ENCODE results near the gene STOML3.

The STOML3 gene

DNA sequence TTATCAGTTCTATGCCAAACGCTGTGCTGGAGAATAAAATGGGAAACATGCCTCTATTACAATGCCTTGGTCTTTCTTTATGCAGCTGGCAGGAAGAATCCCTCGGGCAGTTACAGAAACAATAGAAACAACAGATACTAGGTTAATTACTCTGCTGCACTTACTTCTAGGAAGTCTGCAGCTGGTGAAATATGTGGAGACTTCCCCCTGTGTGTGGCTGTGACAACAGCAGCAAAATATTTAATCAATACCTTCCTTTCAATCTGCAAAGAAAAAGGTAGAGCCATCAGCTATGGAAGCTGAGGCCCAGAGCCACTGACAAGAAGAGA lies 9.9 kb downstream of the STOML3 start:
- DNase-seq = no peak

DNA sequence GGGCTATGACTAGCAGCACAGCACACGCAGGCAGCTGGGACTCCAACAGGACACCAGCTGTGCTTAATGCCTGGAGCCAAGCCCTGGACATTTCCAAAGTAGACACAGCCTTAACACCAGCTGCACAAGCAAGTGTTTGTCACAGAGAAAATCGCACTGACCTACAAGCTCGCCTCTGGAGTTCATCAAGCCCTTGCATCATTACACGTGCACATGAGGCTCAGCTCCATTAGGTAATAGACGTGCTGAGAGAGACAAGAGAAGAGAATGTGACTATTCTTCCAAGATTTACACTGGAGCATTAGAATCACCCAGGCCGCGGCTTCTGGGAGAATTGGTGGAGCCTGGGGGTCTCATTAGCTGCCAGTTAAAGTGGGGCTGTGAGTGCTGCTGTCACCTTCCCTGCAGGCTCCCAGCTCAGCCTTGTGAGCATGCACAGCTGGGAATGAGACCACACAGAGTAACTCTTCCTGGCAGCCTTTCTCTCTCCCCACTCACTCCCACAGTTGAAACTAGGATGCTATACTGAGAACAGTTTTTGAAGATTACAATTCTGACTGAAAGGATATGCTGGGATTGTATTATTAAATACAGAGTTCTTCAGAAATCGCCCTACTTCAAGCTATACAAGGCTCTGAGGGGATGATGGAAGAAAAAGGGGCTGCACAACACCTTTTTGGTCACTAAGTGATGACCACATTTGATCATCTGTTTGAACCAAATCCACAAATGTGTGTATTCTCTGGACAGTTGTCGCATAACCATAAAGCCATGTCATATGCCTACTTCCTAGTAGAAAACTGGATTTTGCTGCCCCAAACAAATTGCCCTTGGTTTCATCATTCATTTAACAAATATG lies 10.5 kb downstream of the STOML3 start:
- no peak for DNase-seq

DNA sequence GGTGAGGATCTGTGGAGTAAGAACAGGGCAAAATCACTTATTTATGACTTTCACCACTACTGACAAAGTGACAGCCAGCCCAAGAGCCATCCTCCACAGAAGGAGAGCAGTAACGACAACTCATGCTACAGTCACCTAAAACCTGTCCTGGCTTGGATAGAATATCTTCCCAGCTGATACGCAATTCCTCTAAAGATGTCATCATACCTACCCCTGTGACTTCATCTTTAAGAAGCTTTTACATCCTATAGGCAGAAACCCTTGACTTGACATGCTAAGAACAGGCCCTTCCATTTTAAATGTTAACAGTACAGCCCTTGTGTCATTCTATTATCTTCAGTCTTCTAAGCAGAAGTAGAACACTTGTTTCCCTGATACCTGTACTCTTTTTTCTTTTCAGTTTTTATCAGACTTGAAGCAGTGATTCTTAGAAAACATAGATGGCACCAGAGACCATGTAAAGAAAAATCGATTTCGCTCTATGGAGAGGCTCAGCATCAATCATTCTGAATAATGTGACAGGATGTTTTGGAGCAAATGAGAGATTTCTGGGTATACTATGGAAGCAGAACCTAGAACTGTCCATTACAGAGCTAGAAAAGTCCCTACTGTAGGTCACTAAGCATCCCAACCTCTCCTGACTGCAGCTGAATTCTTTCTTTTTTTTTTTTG lies 20.1 kb downstream of the STOML3 start:
- DNase-seq = no peak

DNA sequence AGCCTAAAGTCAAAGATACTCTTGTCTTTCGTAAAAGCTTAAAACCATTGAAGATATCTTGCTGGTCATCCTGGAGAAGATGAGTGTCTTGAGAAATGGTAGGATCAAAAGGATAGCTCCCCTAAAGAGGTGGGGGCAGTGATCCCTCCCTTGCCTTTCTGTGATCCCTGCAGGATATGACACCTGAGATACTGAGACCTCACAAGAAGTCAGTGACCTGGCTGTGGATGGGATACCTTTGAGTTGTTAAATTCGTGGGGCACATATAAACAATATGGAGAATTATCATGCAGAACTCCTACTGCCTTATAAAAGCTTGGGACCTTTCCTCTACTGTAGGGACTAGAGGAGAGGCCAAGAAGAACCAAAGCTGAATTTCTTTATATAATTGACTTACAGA lies 21.4 kb downstream of the STOML3 start:
- DNase-seq = no peak

DNA sequence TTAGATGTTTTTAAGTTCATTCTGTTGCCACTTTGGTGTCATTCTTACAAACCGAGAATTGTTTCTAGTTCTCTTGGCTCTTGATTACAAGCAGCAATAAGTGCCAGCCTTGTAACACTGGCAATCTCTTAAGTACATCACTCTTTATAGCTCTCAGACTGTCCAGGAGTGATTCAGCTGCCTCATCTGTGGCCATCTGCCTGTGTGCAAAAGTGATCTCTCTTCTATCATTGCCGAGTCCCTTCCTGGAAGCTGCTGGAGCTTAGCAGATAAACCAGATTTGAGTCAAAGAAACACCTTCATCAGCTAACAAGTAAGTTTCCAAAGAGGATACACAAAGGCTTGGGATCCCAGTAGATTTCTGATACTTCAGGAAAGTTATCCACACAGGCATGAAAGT lies 23.2 kb downstream of the STOML3 start:
- no peak for DNase-seq

DNA sequence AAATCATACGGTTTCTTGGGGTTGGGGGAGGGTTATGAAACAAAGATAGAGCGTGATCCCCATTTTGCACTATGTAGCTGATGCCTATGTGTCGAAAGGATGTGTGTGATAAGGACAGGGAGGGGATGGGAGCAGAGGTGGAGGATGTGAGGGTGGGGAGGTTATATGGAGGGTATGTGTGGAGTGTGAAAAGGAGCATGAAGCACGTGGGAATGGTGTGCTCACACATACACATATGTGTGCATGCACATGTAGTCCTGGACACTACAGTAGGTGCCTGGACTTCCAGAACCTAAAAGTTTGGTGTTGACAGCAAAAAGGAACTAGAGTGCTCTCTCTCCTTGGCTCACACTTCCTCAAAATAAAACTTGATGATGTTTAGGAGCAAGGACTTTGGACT lies 25.4 kb downstream of the STOML3 start:
- no peak for DNase-seq

DNA sequence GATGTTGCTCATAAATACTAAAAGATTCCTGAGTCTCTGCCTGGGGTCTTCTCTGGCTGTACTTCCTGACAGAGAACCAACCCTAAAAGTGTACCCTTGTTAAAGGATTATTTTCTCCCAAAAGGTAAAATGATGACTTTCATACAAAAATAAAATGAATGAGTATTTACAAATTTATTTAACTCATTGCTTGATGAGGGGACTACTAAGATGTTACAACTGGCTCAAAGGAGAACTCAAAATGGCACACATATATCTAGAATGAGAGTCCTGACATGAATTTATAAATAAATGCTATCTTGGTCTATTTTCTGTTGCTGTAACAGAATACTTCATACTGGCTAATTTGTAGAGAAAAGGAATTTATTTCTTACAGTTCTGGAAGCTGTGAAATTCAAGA lies 30.5 kb downstream of the STOML3 start:
- no peak for DNase-seq

DNA sequence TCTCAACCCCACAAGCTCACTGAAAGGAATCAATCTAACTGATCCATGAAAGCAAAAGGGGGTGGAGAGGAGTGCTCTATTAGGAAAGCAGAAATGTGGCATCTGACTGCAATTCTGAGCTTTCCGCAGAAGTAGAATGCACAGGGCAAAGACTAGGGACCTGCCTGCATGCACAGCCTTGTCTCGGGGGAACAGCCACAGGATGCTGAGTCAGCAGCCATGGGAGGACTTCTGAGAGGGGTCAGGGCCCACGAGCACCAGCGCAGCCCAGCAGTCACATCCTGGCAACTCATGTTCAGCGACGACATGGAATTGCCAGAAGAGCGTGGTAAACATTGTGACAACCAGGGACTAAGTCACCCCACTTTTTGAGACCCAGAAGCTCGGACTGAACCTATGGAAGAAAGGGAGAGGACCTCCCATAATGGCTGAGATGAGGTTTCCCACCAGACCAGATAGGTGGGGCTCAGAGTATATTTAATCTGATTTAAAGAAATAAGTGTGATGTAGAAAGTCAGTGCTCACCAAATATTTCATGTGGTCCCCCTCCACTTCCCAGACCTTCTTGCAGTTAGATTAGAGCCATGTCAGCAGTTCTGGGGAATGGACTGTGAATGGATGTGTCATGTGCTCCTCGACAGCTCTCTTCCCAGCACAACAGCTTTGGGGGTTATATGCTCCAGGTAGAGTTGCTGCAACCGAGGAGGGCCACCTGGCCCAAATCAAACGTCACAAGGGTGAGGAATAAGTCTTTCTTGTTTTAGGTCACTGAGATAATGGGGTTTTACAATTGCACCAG lies 32.6 kb downstream of the STOML3 start:
- DNase-seq = no peak

DNA sequence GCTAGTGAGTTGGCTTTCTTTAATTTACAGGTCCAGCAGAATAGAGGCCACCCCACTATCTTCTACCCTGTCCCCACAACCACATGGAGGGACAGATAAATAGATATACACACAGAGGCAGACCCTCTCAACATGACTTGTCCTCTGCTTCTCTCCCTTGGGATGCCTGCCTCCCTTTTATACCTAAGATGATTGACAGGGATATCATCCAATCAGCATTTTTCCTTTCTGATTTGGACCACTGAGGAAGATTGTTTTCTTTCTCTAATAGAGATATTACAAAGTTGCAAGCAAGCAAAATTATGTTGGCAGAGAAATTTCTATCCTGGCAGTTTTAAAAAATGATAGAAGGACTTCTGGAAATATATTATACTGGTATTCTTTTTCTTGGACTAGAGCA lies 35.8 kb downstream of the STOML3 start:
- no peak for DNase-seq

DNA sequence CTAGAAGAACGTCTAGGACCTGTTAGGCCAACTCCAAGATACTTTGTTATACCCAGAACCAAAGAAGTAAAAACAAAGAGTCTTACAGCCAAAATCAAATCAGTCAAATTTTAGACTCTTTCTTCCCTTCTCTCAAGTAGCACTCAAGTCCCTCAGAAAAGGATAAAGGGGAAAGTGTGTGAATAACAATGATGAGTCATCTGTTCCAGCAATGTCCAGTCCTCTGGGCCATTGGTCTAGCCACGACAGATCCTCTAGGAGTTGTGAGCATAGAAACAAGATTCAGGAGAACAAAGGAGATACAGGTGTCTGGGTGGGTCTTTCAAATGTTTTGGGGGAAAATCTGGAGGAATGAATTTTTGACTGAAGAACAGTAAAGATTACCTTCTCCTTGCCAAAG lies 36.3 kb downstream of the STOML3 start:
- DNase-seq = no peak

DNA sequence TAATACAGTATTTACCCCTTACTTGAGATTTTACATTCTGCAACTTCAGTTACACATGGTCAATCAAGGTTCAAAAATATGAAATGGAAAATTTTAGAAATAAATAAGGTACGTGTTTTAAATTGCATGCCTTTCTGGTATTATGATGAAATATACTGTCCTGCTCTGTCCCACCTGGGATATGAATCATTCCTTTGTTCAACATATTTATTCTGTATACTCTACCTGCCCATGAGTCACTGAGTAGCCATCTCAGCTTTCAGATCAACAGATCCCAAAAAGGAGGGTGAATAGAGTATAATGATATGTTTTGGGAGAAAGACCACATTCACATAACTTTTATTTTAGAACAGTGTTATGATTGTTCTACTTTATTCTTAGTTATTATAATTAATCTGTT lies 37.8 kb downstream of the STOML3 start:
- no peak for DNase-seq

DNA sequence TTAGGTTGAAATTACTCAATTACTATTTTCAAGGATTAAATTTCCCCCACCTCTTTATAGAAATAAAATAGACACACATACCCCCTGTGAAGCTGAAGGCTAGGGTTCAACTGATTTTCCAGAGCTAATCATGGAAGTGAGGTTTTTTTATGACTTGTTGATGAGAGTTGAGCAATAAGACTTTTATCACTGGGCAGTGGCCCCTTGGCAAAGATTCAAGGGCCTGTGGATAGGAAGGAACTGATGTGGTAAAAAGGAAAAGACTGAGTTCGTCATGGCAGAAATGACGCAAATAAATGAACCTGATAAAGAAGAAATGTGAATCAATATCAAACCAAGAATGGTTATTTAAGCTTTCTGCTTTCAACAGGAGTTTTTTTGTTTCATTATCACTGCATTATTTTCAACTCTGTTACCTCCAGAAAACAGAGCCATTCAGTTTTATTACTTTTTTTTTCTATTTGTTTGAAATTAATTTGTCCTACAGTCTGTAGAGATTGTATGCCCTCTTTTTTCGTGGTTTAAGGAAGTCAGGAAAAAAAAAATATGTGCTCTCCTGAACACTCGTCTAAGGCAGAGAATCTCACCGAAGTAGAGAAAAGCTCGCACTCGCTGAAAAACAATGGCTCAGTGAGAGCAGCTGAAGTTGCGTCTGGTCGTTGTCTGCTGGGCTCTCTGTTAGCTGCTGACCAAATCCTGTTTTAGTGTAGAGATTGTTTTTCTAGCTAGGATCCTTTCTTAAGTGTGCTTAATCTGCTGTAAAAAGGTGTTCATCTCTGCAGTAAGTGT lies 38.9 kb downstream of the STOML3 start:
- DNase-seq = no peak

DNA sequence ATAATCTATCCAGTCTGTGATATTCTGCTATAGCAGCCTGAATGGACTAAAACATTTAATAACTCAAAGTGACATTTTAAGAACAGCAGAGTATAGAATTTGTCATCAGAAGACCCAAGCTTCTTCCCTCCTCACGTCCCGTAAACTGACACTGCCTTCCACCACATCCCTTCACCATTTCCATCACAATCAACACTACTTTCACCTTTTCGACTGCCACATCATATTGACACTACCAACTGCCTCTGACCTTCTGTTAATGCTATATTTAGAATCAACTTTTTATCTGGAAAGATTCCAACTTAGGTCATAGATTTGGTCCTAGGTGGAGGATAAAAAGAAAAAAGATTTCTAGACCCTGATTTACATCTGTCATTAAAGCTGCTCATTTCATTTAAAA lies 39.6 kb downstream of the STOML3 start:
- no peak for DNase-seq

DNA sequence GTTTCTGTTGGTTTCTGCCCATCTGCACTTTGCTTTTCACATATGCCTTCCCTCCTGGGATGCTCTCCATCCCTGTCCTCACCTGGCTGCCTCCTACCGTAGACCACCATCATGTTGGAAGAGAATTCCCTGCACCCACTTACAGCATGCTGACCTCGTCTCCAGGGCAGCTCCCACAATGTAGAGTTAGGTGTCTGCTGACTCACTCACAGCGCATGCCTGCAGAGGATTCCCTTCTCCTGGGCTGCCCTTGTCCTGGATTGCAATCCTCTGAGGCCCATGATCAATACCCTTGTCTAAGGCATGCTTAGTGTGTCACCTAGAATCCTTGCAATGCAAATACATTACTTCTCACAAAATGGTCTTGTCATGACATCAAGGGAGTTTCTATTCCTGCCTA lies 43.6 kb downstream of the STOML3 start:
- no peak for DNase-seq

DNA sequence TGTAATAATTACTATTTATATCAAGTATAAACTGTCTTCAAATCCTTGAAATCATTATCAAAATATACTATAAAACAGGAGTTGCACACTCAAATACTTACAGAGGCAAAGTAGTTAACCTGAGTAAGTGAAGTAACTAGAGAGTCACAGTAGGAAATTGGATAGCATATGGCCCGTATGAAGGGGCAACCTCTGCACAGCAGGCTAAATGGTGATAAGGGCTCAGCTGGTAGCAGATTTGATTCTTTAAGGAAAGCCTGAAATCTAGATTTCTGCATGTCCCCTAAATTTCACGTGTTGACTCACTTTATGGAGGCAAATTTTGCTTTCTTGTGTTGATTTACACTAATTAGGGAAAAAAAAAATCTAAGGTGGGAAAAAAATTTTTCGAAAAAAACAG lies 46.4 kb downstream of the STOML3 start:
- DNase-seq = no peak

DNA sequence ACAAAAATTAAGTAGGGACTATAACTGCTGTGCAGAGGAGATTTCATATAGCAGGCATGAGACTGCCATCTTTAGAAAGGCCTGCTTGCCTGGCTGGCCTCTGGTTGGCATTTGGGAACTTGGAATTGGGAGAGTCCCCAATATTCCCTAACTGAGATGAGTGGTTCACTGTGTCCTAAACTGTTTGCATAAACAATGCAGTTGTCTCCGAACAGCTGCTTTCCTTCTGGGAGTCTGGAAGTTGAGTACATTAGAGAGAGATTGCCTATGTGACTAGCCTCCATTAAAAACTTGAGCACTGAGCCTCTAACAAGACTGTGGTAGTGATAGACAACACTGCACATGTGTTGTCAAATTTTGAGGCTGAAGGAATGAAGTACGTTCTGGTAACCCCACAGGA lies 47.4 kb downstream of the STOML3 start:
- no peak for DNase-seq

DNA sequence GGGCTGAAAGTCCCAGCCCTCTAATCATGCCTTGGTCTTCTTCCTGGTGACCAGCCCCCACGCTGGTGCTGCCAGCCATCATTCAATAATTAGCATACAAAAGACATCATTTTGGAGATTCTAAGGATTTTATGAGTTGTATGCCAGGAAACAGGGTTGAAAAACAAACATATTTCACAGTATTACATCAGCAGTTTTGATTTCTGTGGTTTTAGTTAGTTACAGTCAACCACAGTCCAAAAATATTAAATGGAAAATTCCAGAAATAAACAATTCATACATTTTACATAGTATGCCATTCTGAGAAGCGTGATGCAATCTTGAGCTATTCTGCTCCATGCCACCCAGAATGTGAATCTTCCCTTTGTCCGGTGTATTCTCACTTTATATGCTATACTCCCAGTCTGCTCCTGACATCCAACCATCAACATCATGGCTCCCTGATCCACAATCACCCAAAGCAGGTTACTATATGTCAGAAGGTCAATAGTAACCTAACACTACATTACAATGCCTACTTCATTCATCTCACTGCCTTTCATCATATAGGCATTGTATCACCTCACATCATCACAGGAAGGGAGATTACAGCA lies 49.2 kb downstream of the STOML3 start:
- DNase-seq = no peak

DNA sequence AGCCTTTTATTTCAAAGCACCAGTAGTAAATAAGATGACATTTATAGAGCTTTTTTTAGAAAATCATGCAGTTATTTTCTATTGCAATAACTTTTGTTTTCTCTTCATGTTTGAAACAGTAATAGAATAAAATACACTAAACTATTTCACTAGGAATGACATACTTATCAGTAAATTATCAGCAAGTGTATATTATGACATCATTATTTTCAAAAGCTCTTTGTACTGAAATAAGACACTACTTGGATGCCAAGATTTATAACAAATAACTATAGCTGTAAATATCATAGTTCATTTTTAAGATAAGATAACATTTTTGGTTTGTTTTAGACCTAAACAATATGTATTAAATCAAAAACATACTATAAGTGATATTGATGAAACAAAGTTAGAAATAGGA lies 56.8 kb downstream of the STOML3 start:
- no peak for DNase-seq

DNA sequence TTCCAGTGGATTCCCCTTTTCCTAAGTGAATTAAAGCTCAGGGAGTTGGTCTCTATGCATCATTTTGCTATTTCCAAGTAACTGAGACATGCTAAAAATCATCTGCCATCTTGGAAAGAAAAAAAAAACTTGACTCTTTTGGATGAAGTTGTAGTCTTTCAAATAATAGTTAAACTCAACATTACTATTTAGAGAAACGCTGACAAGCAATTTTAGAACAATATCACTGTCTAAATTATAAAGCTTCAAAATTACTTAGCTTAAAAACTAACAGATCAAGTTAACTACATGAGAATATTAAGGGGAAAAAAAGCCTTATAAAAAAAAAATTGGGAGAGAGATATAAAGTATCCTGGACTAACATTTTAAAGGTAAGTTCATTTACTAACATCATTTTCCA lies 68.5 kb downstream of the STOML3 start:
- DNase-seq = no peak

DNA sequence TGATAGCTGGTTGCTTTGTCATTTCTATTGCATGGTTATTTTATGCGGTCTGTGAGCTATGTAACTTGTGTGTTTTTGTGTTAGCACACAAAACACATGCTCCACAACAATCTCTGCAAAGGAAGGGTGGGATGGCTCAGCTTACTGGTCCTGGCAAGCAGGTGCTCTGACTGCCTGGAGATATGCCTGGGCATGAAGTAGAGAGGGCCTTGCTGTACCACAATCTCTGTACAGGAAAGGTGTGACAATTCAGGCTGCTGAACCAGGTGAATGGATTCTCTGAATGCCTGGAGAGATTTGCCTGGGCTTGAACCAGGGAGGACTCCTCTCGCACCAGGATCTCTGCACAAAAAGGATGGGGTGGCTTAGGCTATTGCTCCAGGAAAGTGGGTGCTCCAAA lies 69.5 kb downstream of the STOML3 start:
- DNase-seq = no peak
